Mononuclear cell (primary cell): Measurements from ENCODE around the gene PTPRE. TPM values are rescaled to one million over a fixed set of nuclear protein-coding genes. Genes with fewer than 3 reads are reported as not detected.

Experiments
- H3K27me3 ChIP-seq: 2 replicates; pipeline ENCODE4 v1.6.0; 2011; ENCODE audit warnings: low read length, control low read depth; ENCODE audit not compliant: insufficient read depth
- H3K4me1 ChIP-seq: 2 replicates; pipeline ENCODE4 v1.5.1; 2011; ENCODE audit warnings: mild to moderate bottlenecking, low read length, control low read depth; ENCODE audit not compliant: insufficient read depth
- H3K4me3 ChIP-seq: 2 replicates; pipeline ENCODE4 v1.5.1; 2011; ENCODE audit warnings: mild to moderate bottlenecking, low read length, moderate library complexity
- H3K9me3 ChIP-seq: 2 replicates; pipeline ENCODE4 v1.5.1; 2011; ENCODE audit warnings: low read depth, mild to moderate bottlenecking, control low read depth, low read length
- total RNA-seq: library from RNA; depleted of rRNA; stranded (reverse); fragments of >200 nt; gene quantifications from one replicate; pipeline ENCODE4 v1.2.3, GENCODE V29; 2012

The PTPRE gene
- total RNA-seq, 1 donor = 205 TPM

DNA sequence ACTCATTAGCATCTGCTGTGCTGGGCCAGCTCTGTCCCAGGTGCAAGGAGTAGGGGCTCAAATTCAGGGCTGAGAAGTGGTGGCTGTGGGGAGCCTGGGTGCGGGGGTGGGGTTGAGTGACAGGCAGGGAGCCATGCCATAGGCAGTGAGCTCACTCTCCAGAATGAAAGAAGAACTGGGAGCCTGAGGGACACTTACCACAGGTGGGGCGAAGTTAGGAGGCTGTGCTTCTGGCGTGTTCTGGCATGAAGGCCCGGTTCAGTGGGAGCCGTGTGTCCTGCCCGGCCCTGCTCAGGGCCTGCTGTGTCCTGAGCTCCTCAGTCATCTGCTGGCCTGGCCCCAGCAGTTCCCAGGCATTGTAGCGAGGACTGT is 156.8 kb downstream of the PTPRE start:
- Histone ChIP-seq H3K27me3 (no peaks in the 10 kb centered on the region), H3K9me3 (no peaks in the 10 kb centered on the region), H3K4me3 (peak overlapping the region; percentile 8), H3K4me1 (peaks cover 80% of the 10 kb centered on the region)

DNA sequence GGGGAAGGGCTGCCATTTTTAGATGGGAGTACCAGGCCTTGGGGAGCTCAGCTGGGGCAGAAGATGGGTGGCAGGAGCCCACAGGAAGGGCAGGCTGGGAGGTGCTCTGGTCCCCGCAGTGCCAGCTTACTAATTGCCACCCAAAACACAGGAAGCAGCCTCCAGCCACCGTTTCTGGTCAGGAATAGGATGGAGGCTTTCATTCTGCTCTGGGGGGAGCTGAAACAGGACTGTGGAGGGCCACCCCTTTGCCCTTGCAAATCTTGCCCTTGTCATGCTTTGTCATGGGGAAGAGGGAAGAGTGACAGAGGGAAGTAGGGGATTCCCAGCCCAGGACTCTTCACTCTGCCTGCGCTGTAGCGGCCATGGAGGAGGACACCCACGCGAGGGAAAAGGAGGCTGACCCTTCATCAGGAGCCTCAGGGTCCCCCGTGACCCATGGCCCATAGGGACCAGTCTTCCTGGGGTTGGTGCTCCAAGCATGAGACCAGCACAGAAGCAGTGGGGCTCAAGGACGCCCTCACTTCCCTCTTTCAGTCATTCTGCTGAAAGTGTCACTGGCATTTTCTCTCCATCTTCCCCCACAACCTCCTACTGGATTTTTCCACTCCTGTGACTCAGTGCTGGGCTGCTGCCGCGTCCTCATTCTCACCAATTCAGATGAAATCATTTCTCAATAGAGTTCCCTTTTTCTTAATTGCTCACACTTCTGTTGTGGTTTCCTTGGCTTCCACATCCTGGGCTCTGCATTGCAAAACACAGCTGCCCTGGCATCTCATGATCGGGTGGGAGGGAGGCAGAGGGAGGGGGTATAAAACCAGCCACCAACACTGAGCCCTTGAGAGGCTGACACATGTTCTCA is 157.4 kb downstream of the PTPRE start:
- no peaks in the 10 kb centered on the region for H3K27me3 ChIP-seq
- H3K9me3 ChIP-seq = no peaks in the 10 kb centered on the region
- H3K4me3 ChIP-seq = peak overlapping the region; percentile 8
- H3K4me1 ChIP-seq = peaks cover 77% of the 10 kb centered on the region

DNA sequence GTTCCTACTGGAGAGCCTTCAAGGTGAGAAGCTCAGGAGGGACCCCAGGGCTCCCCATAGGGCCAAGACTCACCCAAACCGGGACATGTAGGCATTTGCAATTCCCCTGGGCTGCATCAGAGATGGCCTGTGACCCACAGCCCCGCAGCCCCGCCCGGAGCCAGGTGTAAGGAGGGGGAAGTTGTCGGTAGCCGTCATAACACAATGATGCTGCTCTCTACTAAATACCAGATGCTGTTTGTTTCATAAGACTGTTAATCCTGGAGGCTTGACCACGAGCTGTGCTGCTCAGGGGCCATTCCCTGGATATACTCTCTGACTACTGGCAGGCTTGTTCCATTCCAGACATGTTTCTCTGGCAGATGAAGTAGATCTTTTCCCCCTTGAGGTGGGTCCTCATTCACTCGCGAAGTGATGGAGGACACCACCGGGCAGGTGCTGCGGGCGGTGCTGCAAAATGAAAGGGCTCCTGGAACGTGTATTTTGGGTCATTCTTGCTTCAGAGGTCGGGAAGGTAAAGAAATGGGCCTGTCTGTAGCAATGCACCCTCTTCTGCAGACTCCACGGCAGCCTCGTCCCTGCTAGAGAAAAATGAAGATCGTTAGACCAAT is 158.2 kb downstream of the PTPRE start:
- no peak overlapping the region for H3K4me3 ChIP-seq
- peaks cover 72% of the 10 kb centered on the region for H3K4me1 ChIP-seq
- no peaks in the 10 kb centered on the region for H3K27me3 ChIP-seq
- H3K9me3 ChIP-seq = no peaks in the 10 kb centered on the region

DNA sequence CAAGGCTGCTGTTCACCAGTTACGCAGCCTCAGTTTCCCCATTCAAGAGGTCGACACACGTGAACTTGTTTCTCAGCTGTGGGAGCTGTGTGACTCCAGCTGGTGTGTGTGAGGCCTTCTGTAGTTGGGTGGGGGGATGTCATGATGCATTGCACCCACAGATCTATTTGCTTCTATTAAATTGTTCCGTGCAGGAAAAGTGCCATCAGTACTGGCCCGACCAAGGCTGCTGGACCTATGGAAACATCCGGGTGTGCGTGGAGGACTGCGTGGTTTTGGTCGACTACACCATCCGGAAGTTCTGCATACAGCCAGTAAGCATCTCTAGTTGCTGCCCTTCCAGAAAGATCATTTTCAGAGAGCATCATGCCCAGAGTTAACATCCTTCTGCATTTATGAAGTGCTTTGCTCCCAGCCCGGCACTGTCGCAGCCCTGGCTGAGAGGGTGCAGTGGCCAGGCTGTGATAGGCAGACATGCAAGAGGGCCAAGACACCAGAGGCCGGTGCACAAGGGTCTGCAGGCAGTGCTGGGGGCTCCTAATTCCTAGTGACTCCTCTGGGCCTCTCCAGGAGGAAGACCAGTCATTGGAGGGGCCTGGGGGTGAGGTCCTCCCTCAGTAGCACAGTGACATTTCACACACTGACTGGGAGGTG is 159.1 kb downstream of the PTPRE start:
- Histone ChIP-seq H3K4me3 (no peak overlapping the region), H3K4me1 (peaks cover 63% of the 10 kb centered on the region), H3K9me3 (no peaks in the 10 kb centered on the region), H3K27me3 (no peaks in the 10 kb centered on the region)

DNA sequence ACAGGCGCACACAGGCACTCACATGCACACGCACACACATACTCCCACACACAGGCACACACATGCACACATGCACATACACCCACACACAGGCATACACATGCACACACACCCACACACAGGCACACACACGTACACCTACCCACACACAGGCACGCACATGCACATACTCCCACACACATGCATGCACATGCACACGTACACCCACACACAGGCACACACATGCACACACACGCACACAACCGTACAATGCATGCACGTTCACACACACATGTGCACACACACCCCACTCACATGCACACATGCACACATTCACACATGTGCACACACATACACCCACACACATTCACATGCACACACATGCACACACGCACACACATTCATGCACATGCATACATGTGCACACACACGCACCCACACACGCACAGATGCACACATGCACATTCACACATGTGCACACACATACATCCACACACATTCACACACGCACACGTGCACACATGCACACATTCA is 160.0 kb downstream of the PTPRE start:
- Histone ChIP-seq H3K9me3 (no peaks in the 10 kb centered on the region), H3K4me1 (peaks cover 55% of the 10 kb centered on the region), H3K4me3 (no peak overlapping the region), H3K27me3 (no peaks in the 10 kb centered on the region)

DNA sequence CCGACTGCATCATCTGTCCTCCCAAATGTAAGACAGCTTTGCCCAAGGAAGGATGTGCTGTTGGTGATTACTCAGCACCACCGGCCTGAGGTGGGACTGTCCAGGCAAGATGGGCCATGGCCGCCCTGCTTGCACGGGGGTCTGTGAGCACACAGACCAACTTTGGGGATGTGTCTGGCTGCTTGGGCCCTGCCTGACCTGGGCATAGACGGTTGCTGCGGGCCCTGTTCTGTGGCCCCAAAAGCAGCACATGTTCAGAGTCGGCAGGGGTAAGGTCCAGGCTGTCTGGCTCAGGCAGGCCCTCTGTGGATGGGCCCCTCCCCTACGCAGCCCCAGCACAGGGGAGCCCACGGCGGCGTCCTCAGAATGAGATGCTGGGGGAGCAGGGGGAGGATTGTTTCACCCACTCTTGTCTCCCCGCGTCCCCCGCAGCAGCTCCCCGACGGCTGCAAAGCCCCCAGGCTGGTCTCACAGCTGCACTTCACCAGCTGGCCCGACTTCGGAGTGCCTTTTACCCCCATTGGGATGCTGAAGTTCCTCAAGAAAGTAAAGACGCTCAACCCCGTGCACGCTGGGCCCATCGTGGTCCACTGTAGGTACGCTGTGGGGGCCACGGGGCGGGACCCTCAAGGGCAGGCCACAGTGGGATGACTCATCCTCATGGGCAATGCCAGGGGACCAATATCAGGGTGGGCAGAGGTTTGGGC is 160.9 kb downstream of the PTPRE start:
- no peaks in the 10 kb centered on the region for H3K27me3 ChIP-seq
- H3K4me1 ChIP-seq = peaks cover 45% of the 10 kb centered on the region
- no peak overlapping the region for H3K4me3 ChIP-seq
- H3K9me3 ChIP-seq = no peaks in the 10 kb centered on the region

DNA sequence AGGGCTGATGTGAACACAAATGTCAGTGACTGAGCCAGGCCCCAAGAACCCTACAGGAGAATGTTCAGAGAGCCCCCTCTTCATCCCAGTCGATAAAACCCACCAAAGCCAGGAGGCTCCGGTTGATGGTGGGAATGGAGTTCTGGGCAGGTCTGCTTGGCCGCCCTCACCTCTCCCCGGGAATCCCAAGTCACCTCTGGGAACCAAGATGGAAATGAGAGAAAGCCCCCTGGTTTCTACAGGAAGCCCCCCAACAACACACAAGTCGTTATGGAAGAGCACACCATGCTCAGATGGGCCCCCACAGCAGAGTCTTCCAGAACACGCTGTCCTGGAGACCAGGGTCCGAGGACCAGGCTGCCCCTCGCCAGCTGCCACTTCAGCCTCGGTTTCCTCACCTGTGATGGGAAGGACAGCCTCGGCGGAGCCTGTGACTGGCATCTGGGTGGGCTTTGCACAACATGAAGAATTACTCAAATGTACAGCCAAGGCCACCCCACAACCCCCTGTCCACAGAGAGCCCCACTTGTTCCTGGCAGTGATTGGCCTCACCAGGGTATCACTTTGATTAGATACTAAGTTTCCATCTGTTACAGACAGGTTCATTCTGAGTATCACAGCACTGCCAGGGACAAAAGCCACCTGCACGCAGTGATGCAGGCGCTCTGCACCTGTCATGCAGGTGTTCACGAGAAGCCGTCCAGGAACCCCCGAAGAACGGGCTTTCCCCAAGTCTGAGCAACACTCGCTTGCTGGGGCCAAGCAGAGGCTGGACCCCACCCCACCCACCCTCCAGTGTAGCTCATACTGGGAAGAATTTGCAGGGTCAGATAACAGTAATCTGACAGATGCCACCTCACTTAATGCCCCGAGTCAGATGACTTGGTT is 161.7 kb downstream of the PTPRE start:
- Histone ChIP-seq H3K9me3 (no peaks in the 10 kb centered on the region), H3K4me3 (no peak overlapping the region), H3K4me1 (peaks cover 37% of the 10 kb centered on the region), H3K27me3 (no peaks in the 10 kb centered on the region)

DNA sequence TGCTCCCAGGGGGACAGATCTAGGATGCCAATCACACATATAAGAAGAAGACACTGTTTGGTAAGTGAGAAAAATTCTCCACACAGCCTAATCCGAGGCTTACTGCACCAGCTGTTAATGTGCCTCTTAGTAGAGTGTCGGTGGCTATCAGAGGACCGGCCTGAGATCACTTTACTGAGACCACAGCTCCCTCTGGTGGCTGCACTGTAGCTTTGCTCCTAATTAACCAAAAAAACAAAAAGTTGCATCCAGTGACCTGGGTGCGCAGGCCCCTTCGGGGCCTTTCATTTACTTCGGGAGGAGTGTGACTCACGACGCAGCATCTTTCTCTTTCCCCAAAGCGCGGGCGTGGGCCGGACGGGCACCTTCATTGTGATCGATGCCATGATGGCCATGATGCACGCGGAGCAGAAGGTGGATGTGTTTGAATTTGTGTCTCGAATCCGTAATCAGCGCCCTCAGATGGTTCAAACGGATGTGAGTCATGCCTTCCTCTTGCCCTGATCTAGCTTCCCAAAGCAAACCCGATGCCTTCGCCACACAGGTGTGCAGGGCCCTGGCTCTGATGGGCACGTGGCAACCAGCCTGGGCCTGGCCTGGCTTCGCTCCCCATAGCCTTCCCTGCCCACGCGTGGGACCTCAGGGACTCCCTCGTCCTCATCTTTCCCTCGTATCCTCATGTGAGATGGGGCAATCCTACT is 162.6 kb downstream of the PTPRE start:
- Histone ChIP-seq H3K4me1 (peaks cover 29% of the 10 kb centered on the region), H3K4me3 (no peak overlapping the region), H3K9me3 (no peaks in the 10 kb centered on the region), H3K27me3 (no peaks in the 10 kb centered on the region)

DNA sequence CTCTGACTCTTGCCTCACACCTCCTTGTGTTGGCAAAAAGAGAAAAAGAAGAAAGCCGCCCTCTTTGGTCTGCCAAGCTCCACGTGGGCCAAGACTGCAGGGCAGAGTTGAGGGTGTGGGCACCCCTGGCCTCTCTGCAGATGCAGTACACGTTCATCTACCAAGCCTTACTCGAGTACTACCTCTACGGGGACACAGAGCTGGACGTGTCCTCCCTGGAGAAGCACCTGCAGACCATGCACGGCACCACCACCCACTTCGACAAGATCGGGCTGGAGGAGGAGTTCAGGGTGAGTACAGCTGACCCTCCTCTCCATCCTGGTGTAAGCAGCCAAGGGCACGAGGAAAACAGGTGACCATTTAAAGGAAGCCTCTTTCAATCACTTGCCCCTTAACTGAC is 163.3 kb downstream of the PTPRE start:
- peaks cover 22% of the 10 kb centered on the region for H3K4me1 ChIP-seq
- no peak overlapping the region for H3K4me3 ChIP-seq
- no peaks in the 10 kb centered on the region for H3K27me3 ChIP-seq
- H3K9me3 ChIP-seq = no peaks in the 10 kb centered on the region

DNA sequence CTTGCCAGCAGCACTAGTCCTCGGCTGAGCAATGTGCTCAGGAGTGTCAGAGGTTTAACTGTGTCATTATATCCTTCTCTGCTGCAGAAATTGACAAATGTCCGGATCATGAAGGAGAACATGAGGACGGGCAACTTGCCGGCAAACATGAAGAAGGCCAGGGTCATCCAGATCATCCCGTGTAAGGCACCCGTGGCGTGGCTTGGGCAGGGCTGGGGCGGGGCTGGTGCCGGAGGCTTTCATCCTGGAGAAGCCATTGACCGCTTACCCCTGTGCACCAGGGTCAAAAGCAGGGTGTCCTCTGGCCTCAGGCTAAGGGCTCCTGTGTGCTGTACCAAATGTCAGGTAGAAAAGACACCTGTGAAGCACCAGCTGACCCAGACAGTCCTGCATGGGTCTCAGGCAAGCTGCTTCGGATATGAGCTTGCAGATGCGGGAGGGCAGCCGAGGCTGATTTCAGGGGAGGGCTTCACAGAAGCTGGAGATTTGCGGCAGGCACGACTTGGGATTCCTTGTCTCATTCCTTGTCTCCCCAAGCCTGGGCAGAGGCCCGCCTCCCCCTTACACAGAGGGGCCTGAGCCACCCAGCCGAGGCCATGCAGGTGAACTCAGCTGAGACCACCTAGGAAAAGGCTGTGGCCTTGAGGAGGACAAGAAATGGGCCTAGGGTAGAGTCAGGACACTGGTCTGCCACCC is 164.0 kb downstream of the PTPRE start:
- H3K4me3 ChIP-seq = no peak overlapping the region

DNA sequence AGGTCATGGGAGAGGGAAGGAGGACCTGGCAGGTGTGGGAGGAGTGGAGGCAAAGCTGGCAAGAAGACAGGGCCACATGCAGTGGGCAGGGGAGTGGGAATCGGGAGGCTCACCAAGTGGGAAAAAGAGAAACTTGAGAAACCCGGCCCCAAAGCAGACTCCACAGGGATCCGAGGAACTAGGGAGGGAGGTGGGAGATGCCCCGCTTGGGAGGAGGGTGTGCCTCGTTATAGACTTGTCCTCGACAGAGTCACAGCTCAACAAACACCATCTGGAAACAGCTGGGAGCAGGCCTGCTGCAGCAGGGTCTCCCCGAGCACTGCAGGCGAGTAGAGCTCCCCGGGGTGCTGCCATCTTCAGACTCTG is 164.5 kb downstream of the PTPRE start:
- H3K4me3 ChIP-seq = no peak overlapping the region
- H3K27me3 ChIP-seq = no peaks in the 10 kb centered on the region
- H3K4me1 ChIP-seq = peaks cover 10% of the 10 kb centered on the region
- no peaks in the 10 kb centered on the region for H3K9me3 ChIP-seq

More for the DNA sequence above, 164.0 kb downstream of the PTPRE start:
- Histone ChIP-seq H3K27me3 (no peaks in the 10 kb centered on the region), H3K4me1 (peaks cover 15% of the 10 kb centered on the region), H3K9me3 (no peaks in the 10 kb centered on the region)

DNA sequence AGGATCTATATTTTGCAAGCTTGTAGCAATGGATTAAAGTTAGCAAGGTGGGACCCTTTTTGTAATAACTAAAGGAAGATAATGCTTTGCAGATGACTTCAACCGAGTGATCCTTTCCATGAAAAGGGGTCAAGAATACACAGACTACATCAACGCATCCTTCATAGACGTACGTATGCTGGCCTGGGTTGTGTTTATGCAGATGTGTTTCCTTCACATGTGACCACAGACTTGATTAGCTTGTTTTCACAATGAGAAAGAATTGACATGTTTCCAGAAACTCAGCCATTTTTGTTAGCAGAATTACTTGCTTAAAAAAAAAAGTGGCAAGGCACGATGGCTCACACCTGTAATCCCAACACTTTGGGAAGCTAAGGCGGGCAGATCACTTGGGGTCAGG is 165.1 kb downstream of the PTPRE start:
- Histone ChIP-seq H3K4me1 (peaks cover 6% of the 10 kb centered on the region), H3K4me3 (no peak overlapping the region), H3K9me3 (no peaks in the 10 kb centered on the region), H3K27me3 (no peaks in the 10 kb centered on the region)

DNA sequence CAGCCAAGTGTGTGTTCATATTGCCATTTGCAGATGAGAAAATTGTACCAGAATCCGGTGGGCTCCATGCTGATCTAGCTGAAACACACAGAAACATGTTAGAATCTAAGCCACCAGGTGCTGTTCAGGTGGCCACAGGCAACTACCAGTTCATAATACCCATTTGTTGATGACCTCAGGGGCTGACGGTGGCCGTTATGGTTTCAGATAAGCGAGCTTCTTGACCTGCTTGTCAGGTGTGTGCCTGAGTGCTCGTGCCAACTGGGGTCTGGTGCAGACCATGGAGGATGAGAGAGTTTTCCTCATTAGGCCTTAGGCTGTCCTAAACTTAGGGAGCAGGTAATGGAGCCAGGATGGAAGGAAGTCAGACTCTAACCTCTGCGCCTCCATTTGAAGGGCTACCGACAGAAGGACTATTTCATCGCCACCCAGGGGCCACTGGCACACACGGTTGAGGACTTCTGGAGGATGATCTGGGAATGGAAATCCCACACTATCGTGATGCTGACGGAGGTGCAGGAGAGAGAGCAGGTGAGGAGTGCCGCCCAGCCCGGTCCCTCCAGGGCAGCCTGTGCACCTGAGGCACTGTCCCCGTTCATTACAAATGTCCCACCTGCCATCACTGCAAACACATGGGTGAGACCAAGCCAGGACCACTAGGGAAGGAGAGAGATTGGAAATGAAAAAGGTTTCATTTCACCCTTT is 166.2 kb downstream of the PTPRE start:
- peaks cover 6% of the 10 kb centered on the region for H3K4me1 ChIP-seq
- no peaks in the 10 kb centered on the region for H3K27me3 ChIP-seq
- no peak overlapping the region for H3K4me3 ChIP-seq
- H3K9me3 ChIP-seq = no peaks in the 10 kb centered on the region
